HG02642 (cell line): ENCODE data around the gene TOMM5.
A peak's percentile ranks its signal among the peaks of the same experiment; 100 is the strongest.
"Not testable (repeated sequence)": the region's sequence is repeated elsewhere in the genome, so short reads cannot be mapped to it uniquely, and the experiment has no call there.

Source experiments
- ATAC-seq: cut with Tn5 transposase; IDR thresholded peaks from one replicate; pipeline ENCODE4 v1.9.1; 2021; ENCODE audit warnings: mild to moderate bottlenecking; ENCODE audit not compliant: unreplicated experiment, poor library complexity

TOMM5 gene

GRCh38 chr9:37617161-37617560 is 24.8 kb upstream of the TOMM5 start:
- no peak for ATAC-seq

GRCh38 chr9:37611961-37612360 is 19.6 kb upstream of the TOMM5 start:
- no peak for ATAC-seq

- ATAC-seq: no peak
These were observed 18.6 kb upstream of the TOMM5 start for GRCh38 chr9:37611014-37611413.

GRCh38 chr9:37609735-37610397 is 17.5 kb upstream of the TOMM5 start:
- no peak for ATAC-seq

GRCh38 chr9:37608250-37608649 is 15.9 kb upstream of the TOMM5 start:
- no peak for ATAC-seq

DNA sequence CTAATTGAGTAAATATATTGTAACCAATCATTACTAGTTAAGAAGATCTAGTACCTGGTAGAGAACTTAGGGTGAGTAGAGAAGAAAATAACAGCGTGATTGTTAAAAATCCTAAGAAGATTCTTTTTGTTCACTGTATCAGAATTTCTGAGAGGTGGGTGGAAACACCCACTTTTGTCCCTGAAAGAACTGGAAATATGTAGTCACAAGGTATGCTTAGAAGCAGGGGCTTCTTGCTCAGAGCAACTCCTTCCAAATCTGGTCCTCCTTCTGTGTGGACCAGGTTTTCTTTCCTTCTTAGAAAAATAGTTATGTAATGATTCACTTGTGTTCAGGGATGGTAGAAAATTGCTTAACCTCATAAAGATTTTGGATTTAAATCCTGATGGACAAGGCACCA is 11.9 kb upstream of the TOMM5 start:
- no peak for ATAC-seq

DNA sequence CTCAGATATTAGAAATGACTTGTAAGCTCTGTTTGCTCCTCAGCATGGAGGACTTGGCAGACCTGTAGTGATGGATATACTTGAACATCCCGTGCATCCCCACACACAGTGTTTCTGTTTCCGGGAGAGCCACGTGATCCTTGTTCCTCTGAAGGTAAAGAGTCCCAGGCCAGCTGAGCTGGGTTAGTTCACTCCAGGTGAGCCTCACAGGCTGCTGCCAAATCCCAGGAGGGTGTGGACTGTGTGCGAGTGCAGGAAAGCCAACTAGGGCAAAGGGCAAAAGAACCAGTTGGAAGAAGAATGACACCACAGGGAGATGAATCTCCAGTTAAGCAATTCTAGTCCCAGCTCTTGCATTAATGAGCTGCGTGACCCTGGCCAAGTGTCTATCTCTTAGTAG is 10.4 kb upstream of the TOMM5 start:
- ATAC-seq: no peak

- not testable (repeated sequence) for ATAC-seq
These were observed 9.7 kb upstream of the TOMM5 start for GRCh38 chr9:37602061-37602460.

- ATAC-seq: no peak
These were observed 4.1 kb upstream of the TOMM5 start for GRCh38 chr9:37596504-37596903.

GRCh38 chr9:37593883-37594448 is 1.6 kb upstream of the TOMM5 start:
- no peak for ATAC-seq

- no peak for ATAC-seq
These were observed 4.9 kb downstream of the TOMM5 start for GRCh38 chr9:37587521-37587920.

- ATAC-seq: no peak
These were observed 8.8 kb downstream of the TOMM5 start for GRCh38 chr9:37583522-37584121.

- ATAC-seq: no peak
These were observed 9.7 kb downstream of the TOMM5 start for GRCh38 chr9:37582548-37583157.

DNA sequence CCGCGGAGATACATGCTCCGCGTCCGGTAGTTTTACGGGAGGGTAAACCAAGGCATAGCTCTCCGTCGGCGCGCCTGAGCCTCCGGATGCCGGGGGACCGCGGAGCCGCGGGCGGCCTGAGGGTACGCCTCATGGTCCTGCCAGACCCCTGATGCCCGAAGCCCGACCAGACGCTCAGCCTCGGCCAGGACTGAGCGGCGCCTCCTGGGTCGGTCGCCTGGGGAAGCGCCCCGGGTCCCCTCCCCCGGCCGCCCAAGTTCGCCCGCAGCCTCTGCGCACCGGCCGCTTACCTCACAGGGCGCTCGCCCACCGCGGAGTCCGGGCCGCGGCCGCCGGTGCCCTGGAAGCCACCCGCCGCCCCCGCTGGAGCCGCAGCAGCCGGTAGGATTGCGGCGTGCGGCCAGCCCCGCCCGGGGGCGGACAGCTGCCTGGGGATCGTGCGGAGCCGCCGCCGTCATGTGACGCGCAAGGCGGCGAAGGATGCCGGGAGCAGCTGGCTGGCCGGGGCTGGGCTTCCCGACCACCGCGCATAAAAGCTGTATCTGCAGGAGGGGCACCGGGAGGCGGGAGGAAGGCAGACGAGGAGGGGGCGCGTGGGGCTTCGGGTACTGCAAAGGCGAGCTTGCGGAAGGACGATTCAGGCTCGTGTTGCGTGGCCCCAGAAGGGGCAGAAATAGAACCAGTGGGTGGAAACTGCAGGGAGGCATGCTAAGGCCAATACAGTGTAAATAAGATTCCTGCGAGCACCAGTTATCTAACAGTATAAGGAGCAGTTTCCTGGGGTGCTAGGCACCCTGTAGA is 16.3 kb downstream of the TOMM5 start, which contains the start of gene FBXO10:
TSS of gene FBXO10 (minus strand) at position 460 of the 801 bp plus-strand sequence. CDS start 34,612 bp downstream, outside the sequence.
- ATAC-seq: peak; percentile 85

DNA sequence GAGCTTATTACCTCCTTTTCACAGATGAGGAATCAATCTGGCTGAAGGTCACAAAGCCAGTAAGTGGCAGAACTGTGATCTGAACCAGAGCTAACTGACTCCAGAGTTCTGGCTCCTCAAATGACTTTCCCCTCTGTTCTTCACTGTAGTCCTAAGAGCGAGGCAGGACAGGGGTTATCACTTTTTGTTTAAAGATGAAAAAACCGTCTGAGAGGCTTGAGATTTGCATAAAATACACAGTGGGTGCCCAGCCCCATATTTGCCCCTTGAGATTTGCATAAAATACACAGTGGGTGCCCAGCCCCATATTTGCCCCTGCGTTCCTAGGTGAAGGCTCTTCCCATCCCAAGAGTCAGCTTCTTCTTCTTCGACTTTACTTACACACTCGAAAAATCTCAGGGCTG is 16.9 kb downstream of the TOMM5 start:
- ATAC-seq: peak; percentile 55

- ATAC-seq: no peak
These were observed 17.4 kb downstream of the TOMM5 start for GRCh38 chr9:37575001-37575400.

DNA sequence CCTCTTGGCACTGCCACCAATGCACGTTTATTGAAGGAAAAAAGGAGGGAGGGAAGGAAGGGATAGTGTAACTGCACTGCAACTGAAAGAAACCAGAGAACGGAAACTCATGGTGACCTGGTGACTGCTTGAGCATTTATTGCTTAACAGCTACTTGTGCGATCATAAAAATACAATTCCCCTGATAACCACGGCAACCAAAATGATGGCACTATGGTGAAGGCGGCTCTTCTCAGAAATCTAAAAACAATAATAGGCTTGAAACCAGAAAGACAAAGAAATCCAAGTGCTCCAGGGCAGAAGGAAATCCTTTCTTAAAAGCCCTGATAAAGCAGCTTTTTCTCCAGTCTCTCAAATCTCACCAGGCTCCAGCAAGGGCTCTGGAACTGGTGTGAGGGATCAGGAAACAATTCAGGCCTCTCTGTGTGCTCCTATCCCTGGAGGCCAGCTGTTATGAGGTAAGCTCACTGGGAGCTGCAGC is 18.1 kb downstream of the TOMM5 start:
- ATAC-seq: no peak

DNA sequence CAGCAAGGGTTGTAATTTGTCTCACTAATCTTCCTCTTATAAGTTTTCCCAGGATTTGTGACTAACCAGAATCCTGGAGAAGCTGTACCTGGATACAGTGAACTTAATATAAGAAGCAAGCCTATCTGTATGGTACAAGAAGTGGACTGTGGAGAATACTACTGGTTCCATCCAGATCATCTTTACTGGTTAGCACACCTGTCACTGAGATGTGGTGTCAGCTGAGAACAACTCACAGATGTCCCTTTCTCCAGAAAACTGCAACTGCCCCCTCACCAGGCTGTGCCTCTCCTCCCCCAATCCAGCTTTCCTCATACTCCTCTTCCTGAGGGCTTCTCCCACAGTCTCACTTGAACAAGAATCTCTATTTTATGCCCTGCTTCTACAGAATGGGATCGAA is 21.1 kb downstream of the TOMM5 start:
- ATAC-seq: no peak

GRCh38 chr9:37566716-37567115 is 25.7 kb downstream of the TOMM5 start:
- ATAC-seq: no peak
